Nephron progenitor cell (in vitro differentiated cells): ENCODE results near the gene PHACTR3.

Source experiments
- DNase-seq: peaks from one replicate; pipeline ENCODE4 v3.0.0; 2021
- H3K27ac Mint-ChIP-seq: 2 replicates; pipeline ENCODE4 v1.8.0; 2021; ENCODE audit warnings: mild to moderate bottlenecking, moderate library complexity, mixed read lengths
- H3K27me3 Mint-ChIP-seq: 2 replicates; pipeline ENCODE4 v1.8.0; 2021; ENCODE audit warnings: mild to moderate bottlenecking, low read depth, mixed read lengths; ENCODE audit not compliant: poor library complexity
- H3K36me3 Mint-ChIP-seq: 2 replicates; pipeline ENCODE4 v1.8.0; 2021; ENCODE audit warnings: low read depth, mixed read lengths
- H3K4me1 Mint-ChIP-seq: 2 replicates; pipeline ENCODE4 v1.8.0; 2021; ENCODE audit warnings: mixed read lengths
- H3K4me3 Mint-ChIP-seq: 2 replicates; pipeline ENCODE4 v1.8.0; 2021; ENCODE audit warnings: mild to moderate bottlenecking, moderate library complexity, mixed read lengths
- H3K9me3 Mint-ChIP-seq: 2 replicates; pipeline ENCODE4 v1.8.0; 2021; ENCODE audit warnings: mild to moderate bottlenecking, moderate library complexity, mixed read lengths
- TF ChIP-seq, protein P1 (sequence below): fragments of 200-600 bp; sonication (generic); IDR thresholded peaks from 2 replicates; pipeline ENCODE4 v1.5.0; 2021; ENCODE audit warnings: antibody characterized with exemption

PHACTR3 gene

GRCh38 chr20:59770851-59771250, 166.5 kb downstream of the PHACTR3 start:
- H3K27ac Mint-ChIP-seq: no peak overlapping the region
- no peaks in the 10 kb centered on the region for H3K4me1 Mint-ChIP-seq
- TF ChIP-seq, protein P1, sequence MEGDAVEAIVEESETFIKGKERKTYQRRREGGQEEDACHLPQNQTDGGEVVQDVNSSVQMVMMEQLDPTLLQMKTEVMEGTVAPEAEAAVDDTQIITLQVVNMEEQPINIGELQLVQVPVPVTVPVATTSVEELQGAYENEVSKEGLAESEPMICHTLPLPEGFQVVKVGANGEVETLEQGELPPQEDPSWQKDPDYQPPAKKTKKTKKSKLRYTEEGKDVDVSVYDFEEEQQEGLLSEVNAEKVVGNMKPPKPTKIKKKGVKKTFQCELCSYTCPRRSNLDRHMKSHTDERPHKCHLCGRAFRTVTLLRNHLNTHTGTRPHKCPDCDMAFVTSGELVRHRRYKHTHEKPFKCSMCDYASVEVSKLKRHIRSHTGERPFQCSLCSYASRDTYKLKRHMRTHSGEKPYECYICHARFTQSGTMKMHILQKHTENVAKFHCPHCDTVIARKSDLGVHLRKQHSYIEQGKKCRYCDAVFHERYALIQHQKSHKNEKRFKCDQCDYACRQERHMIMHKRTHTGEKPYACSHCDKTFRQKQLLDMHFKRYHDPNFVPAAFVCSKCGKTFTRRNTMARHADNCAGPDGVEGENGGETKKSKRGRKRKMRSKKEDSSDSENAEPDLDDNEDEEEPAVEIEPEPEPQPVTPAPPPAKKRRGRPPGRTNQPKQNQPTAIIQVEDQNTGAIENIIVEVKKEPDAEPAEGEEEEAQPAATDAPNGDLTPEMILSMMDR: no peak
- DNase-seq: no peak
- H3K36me3 Mint-ChIP-seq: peaks cover 4% of the 10 kb centered on the region
- no peak overlapping the region for H3K4me3 Mint-ChIP-seq
- peaks cover 17% of the 10 kb centered on the region for H3K27me3 Mint-ChIP-seq
- peaks cover 83% of the 10 kb centered on the region for H3K9me3 Mint-ChIP-seq

DNA sequence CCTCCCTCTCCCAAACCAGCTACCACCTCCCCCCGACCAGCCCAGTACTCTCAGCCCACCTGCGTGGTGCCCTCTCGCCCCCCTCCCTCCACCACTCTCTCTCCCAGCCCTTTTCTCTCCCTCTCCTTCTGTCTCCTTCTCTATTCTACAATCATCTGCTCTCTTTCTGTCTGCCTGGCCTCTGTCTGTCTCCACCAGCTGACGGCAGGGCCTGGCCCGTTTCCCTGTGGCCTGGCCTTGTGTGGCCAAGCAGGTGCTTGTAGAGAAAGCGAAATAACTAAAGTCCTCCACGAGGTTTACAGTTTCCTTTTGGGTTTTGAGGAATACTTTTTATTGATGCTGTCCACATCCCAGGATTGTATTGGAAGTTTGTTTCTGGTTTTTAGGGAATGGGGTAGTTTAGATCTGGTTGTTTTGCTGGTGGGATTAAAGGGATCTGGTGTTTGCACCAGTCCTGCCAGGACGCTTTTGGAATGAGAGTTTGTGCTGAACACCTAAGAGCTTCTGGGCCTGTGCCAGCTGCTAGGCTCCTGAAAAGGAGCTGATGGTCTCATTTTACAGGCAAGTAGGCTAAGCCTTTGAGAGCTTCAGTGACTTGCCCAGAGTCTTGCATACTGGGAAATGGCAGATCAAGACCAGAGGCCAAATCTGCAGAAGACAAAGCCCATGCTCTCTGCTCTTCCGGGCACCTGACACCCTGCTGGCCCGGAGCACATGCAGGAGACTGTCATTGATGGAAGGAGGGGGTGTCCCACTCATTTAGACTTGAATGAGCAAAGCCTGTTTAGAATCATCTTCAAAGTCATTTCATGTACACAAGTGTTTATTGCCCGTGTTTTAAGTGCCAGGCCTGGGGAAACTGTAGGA, 167.4 kb downstream of the PHACTR3 start:
- peaks cover 10% of the 10 kb centered on the region for H3K27me3 Mint-ChIP-seq
- H3K36me3 Mint-ChIP-seq: peaks cover 4% of the 10 kb centered on the region
- H3K9me3 Mint-ChIP-seq: peaks cover 76% of the 10 kb centered on the region
- no peak overlapping the region for H3K4me3 Mint-ChIP-seq
- H3K4me1 Mint-ChIP-seq: no peaks in the 10 kb centered on the region
- DNase-seq: no peak
- H3K27ac Mint-ChIP-seq: no peak overlapping the region
- TF ChIP-seq, protein P1: no peak

- Mint-ChIP-seq H3K27me3 (peaks cover 10% of the 10 kb centered on the region), H3K4me3 (no peak overlapping the region), H3K27ac (no peak overlapping the region), H3K36me3 (peaks cover 4% of the 10 kb centered on the region), H3K9me3 (peaks cover 76% of the 10 kb centered on the region), H3K4me1 (no peaks in the 10 kb centered on the region)
- DNase-seq: no peak
- TF ChIP-seq, protein P1: no peak
These were observed 168.0 kb downstream of the PHACTR3 start for GRCh38 chr20:59772373-59772705.

DNA sequence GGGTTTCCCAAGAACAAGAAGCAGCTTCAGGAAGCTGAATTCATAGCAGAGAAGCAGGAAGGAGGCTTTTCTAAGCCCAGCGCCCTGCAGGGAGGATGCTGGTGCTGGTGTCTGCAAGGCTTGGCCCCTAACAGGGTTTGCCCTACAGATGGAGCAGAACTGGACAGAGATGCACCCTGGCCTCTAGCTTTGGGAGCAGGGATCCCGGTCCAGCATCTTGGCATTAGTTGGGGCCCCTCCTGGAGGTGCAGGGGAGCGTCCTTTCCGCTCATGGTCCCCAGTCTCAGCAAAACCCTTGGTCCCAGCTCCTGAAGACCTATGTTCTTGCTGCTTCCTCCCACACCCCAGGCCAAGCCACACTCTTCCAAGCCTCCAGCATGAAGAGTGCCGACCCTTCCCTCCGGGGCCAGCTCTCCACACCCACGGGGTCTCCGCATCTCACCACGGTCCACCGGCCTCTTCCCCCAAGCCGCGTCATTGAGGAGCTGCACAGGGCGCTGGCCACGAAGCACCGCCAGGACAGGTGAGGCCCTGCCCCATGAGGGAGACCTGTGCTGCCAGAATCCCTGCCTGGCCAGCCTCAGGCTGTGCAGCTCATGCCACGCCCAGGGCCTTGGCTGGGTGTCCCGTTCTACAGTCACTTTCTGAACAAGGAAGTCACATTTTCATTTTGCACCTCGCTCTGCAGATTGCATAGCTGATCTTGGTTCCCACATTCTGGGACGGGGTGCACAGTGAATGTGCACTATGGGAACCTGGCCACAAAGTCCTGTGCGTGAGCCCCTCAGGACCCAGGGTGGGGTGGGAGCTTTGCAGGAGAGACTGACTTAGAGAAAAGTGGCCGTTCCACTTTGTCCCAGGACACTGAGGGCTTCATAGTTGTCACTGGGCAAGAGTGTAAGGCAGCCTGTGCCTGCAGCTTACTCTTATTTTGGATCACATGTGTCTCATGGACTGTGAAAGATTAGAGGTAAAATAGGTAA, 168.9 kb downstream of the PHACTR3 start:
- no peak for DNase-seq
- Mint-ChIP-seq H3K27ac (no peak overlapping the region), H3K27me3 (peaks cover 10% of the 10 kb centered on the region), H3K4me3 (no peak overlapping the region), H3K36me3 (peaks cover 4% of the 10 kb centered on the region), H3K4me1 (no peaks in the 10 kb centered on the region), H3K9me3 (peaks cover 77% of the 10 kb centered on the region)
- TF ChIP-seq, protein P1: no peak

DNA sequence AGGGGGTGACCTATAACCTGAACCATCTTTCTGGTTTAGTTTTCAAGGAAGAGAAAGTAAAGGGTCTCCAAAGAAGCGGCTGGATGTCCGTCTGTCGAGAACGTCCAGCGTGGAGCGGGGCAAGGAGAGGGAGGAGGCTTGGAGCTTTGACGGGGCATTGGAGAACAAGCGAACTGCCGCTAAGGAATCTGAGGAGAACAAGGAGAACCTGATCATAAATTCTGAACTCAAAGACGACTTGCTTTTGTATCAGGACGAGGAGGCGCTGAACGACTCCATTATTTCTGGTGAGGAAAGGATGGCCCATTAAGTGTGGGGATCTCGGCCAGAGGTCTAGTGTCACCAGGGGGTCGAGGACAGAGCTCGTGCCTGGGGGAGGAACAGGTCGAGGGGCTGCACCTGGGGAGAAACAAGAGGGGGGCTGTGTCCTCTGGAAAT, 169.9 kb downstream of the PHACTR3 start:
- peaks cover 83% of the 10 kb centered on the region for H3K9me3 Mint-ChIP-seq
- H3K4me1 Mint-ChIP-seq: no peaks in the 10 kb centered on the region
- no peak for DNase-seq
- TF ChIP-seq, protein P1: no peak
- peaks cover 4% of the 10 kb centered on the region for H3K36me3 Mint-ChIP-seq
- no peak overlapping the region for H3K27ac Mint-ChIP-seq
- H3K27me3 Mint-ChIP-seq: peaks cover 10% of the 10 kb centered on the region
- no peak overlapping the region for H3K4me3 Mint-ChIP-seq
